B cell (primary cell): ENCODE data around the gene AGBL4. TPM values are rescaled to one million over a fixed set of nuclear protein-coding genes. Genes with fewer than 3 reads are reported as not detected.

Experiments used
- ATAC-seq: fragments of 200-7000 bp; cut with Tn5 transposase; one replicate; pipeline ENCODE4 v1.10.0; 2021; ENCODE audit warnings: low read depth, mild to moderate bottlenecking, moderate number of reproducible peaks, moderate library complexity
- CTCF ChIA-PET: fragments of 350-600 bp; sonication (Branson Sonifier 250); formaldehyde crosslinking; loops from one replicate; lab custom pipeline; 2021; ENCODE audit warnings: antibody characterized with exemption, inconsistent platforms; lab: Charles Lee
- POLR2A ChIA-PET: fragments of 350-600 bp; sonication (Branson Sonifier 250); formaldehyde crosslinking; loops from one replicate; lab custom pipeline; 2021; ENCODE audit warnings: antibody characterized with exemption; lab: Charles Lee
- DNase-seq: peaks from one replicate; pipeline ENCODE4 v3.0.0; 2013
- H2AFZ ChIP-seq: 2 replicates; pipeline ENCODE4 v1.6.1; 2012; ENCODE audit warnings: mild to moderate bottlenecking, low read depth, low read length; ENCODE audit not compliant: insufficient read depth, poor library complexity, severe bottlenecking
- H3K27ac ChIP-seq, 2 donors: 1 replicate in 1 of 2; 2 replicates in 1 of 2; pipeline ENCODE4 v1.5.1; 2012 to 2013; ENCODE audit warnings: low read length in 2 of 2, mild to moderate bottlenecking in 2 of 2, moderate library complexity in 1 of 2
- H3K27me3 ChIP-seq, 4 experiments: fragments of 200-600 bp in 1 of 4; sonication (generic) in 1 of 4; replicated peaks in 1 of 4; 1 replicate in 2 of 4; 2 replicates in 2 of 4; pipeline versions ENCODE4 v1.6.1 to v1.7.0; 2013 to 2016; ENCODE audit warnings: low read length in 3 of 4, mild to moderate bottlenecking in 2 of 4, mixed read lengths in 1 of 4, moderate library complexity in 1 of 4; ENCODE audit not compliant: insufficient read depth in 4 of 4, control insufficient read depth in 3 of 4; ENCODE audit errors: control extremely low read depth in 1 of 4
- H3K36me3 ChIP-seq, 2 experiments: replicated peaks in 1 of 2; 1 replicate in 1 of 2; 2 replicates in 1 of 2; pipeline versions ENCODE4 v1.6.1 to v1.7.1; 2013; ENCODE audit warnings: low read length in 1 of 2; ENCODE audit not compliant: insufficient read depth in 2 of 2, control insufficient read depth in 1 of 2; ENCODE audit errors: control extremely low read depth in 1 of 2, extremely low read depth in 1 of 2
- H3K4me1 ChIP-seq, 2 donors: fragments of 200-600 bp in 1 of 2; sonication (generic) in 1 of 2; 1 replicate in 1 of 2; 2 replicates in 1 of 2; pipeline versions ENCODE4 v1.5.1 to v1.6.1; 2013 to 2017; ENCODE audit warnings: low read length in 2 of 2; ENCODE audit not compliant: control insufficient read depth in 2 of 2, insufficient read depth in 2 of 2
- H3K4me2 ChIP-seq: replicated peaks from 2 replicates; pipeline ENCODE3; 2012; ENCODE audit warnings: mild to moderate bottlenecking, low read depth, low read length; ENCODE audit not compliant: poor library complexity, severe bottlenecking
- H3K4me3 ChIP-seq, 5 experiments: fragments of 200-600 bp in 1 of 5; sonication (generic) in 1 of 5; 1 replicate in 3 of 5; 2 replicates in 2 of 5; pipeline versions ENCODE4 v1.5.1 to v1.7.0; 2011 to 2016; ENCODE audit warnings: low read length in 4 of 5, mild to moderate bottlenecking in 4 of 5, low read depth in 2 of 5, control low read depth in 1 of 5, moderate library complexity in 1 of 5; ENCODE audit not compliant: insufficient read depth in 1 of 5; ENCODE audit errors: control extremely low read depth in 1 of 5, extremely low read depth in 1 of 5
- H3K79me2 ChIP-seq: fragments of 200-600 bp; sonication (generic); one replicate; pipeline ENCODE4 v1.6.0; 2016; ENCODE audit warnings: low read length; ENCODE audit not compliant: control insufficient read depth, insufficient read depth
- H3K9ac ChIP-seq: fragments of 200-600 bp; sonication (generic); 2 replicates; pipeline ENCODE4 v1.6.1; 2017; ENCODE audit warnings: mild to moderate bottlenecking, low read length, moderate library complexity
- H3K9me3 ChIP-seq, 3 donors: one replicate each; pipeline versions ENCODE4 v1.6.1 to v1.7.1; 2013; ENCODE audit warnings: low read length in 2 of 3; ENCODE audit not compliant: control insufficient read depth in 2 of 3, insufficient read depth in 1 of 3; ENCODE audit errors: control extremely low read depth in 1 of 3
- H4K20me1 ChIP-seq: 2 replicates; pipeline ENCODE4 v1.6.0; 2012; ENCODE audit warnings: mild to moderate bottlenecking, low read length; ENCODE audit not compliant: insufficient read depth, control insufficient read depth, poor library complexity, severe bottlenecking
- H3K27ac Mint-ChIP-seq: one replicate; pipeline ENCODE4 v1.8.0; 2021; ENCODE audit warnings: mixed read lengths
- H3K27me3 Mint-ChIP-seq: one replicate; pipeline ENCODE4 v1.8.0; 2021; ENCODE audit warnings: mixed read lengths
- H3K4me1 Mint-ChIP-seq: one replicate; pipeline ENCODE4 v1.8.0; 2021; ENCODE audit warnings: mixed read lengths
- H3K4me3 Mint-ChIP-seq: one replicate; pipeline ENCODE4 v1.8.0; 2021; ENCODE audit warnings: mixed read lengths
- H3K9me3 Mint-ChIP-seq: one replicate; pipeline ENCODE4 v1.8.0; 2022; ENCODE audit warnings: mixed read lengths; ENCODE audit not compliant: insufficient read depth
- EZH2 ChIP-seq: IDR thresholded peaks from 2 replicates; pipeline ENCODE4 v1.6.1; 2012; ENCODE audit warnings: borderline replicate concordance, low read depth, mild to moderate bottlenecking, moderate library complexity, low read length; ENCODE audit not compliant: insufficient read depth, poor library complexity, severe bottlenecking
- WGBS: methylation state at CpG from one replicate; pipeline ENCODE4 v1.1.5; 2013; ENCODE audit warnings: missing lambda C conversion rate; ENCODE audit not compliant: insufficient coverage; 5-methylcytosine and 5-hydroxymethylcytosine counted together
- intact Hi-C: fragments of 100-400 bp; cut with micrococcal nuclease; formaldehyde crosslinking; loops from one replicate; pipeline ENCODE4 v1.10.0; 2022
- polyA plus RNA-seq: library from polyadenylated mRNA; depleted of rRNA; stranded (reverse); fragments of >200 nt; gene quantifications from 2 replicates; pipeline ENCODE4 v1.2.3, GENCODE V29; 2012
- total RNA-seq, 2 donors: library from RNA; stranded (reverse); fragments of 120-200 nt in 1 of 2; gene quantifications; 1 replicate in 1 of 2; 2 replicates in 1 of 2; pipeline versions ENCODE4 v1.2.3 to v1.2.4, GENCODE V29; 2013 to 2022
- TF ChIP-seq, protein P1 (sequence below): fragments of 200-600 bp; IDR thresholded peaks from one replicate; pipeline ENCODE4 v1.8.0; 2022; ENCODE audit warnings: antibody characterized with exemption, mild to moderate bottlenecking

The AGBL4 gene
- total and polyA plus RNA-seq, 2 donors (not counting 1 experiment from before 2014, with no cell fraction given) = 0.07 to 0.12 TPM

DNA sequence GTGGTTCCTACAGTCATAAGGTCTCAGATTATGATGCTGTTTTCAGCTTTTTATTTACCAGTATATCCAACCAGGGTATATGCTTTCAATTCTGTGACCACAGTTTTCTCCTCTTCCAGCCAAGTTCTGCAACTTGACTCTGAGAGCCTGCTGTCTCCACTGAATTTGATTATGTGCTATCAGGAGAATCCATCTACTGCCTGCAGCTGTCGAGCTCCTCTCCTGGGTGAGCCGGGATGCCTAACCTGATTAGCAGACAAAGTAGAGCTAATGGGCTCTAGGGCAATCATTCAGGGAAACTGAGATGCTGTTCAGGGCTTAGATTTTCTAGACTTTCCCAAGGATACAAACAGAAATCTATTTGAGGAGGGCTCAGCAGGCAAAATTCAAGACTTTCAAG, 975.6 kb downstream of the AGBL4 start:
- no peak for DNase-seq
- ATAC-seq = no peak
- H3K9me3 ChIP-seq = no peaks in the 10 kb centered on the region
- H4K20me1 ChIP-seq = no peaks in the 10 kb centered on the region
- no peaks in the 10 kb centered on the region for H3K79me2 ChIP-seq
- ChIA-PET CTCF (no interaction called here), POLR2A (no interaction called here)
- H3K4me1 ChIP-seq = no peaks in the 10 kb centered on the region
- H3K27me3 Mint-ChIP-seq = peaks cover 11% of the 10 kb centered on the region
- no peak overlapping the region for H3K4me3 Mint-ChIP-seq
- H3K27me3 ChIP-seq = no peaks in the 10 kb centered on the region
- no peaks in the 10 kb centered on the region for H3K36me3 ChIP-seq
- WGBS = 88% methylated on average over 2 of the region's 2 CpGs
- no peak overlapping the region for H3K27ac ChIP-seq
- H3K4me1 Mint-ChIP-seq = no peaks in the 10 kb centered on the region
- H3K9me3 Mint-ChIP-seq = no peaks in the 10 kb centered on the region
- H3K4me2 ChIP-seq = no peak overlapping the region
- intact Hi-C loops = no loop called here
- H3K27ac Mint-ChIP-seq = no peak overlapping the region
- no peak overlapping the region for H3K9ac ChIP-seq
- H2AFZ ChIP-seq = no peak overlapping the region
- no peak for TF ChIP-seq EZH2
- TF ChIP-seq, protein P1, sequence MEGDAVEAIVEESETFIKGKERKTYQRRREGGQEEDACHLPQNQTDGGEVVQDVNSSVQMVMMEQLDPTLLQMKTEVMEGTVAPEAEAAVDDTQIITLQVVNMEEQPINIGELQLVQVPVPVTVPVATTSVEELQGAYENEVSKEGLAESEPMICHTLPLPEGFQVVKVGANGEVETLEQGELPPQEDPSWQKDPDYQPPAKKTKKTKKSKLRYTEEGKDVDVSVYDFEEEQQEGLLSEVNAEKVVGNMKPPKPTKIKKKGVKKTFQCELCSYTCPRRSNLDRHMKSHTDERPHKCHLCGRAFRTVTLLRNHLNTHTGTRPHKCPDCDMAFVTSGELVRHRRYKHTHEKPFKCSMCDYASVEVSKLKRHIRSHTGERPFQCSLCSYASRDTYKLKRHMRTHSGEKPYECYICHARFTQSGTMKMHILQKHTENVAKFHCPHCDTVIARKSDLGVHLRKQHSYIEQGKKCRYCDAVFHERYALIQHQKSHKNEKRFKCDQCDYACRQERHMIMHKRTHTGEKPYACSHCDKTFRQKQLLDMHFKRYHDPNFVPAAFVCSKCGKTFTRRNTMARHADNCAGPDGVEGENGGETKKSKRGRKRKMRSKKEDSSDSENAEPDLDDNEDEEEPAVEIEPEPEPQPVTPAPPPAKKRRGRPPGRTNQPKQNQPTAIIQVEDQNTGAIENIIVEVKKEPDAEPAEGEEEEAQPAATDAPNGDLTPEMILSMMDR = no peak
- H3K4me3 ChIP-seq = no peak overlapping the region

DNA sequence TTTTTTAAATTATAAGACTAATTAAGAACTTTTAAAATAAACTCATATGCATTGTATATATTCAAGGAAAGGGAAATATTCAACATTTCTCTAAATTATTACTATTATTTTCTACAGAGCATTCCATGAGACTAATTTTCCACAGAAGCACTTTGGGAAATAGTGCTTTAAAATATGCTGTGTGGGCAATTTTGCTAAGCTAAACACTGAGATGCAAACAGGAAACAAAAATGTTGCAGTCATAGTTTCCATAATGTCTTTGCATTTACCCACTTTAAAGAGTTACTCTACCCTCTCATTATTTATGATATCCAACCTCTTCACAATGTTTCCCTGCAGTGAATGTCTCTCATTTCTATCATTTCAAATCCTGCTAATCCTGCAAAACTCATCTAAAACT, 977.4 kb downstream of the AGBL4 start:
- H3K4me3 ChIP-seq = no peak overlapping the region
- no peak overlapping the region for H3K4me2 ChIP-seq
- DNase-seq (no peak), ATAC-seq (no peak)
- ChIA-PET POLR2A (no interaction called here), CTCF (no interaction called here)
- H3K27ac ChIP-seq = no peak overlapping the region
- no peaks in the 10 kb centered on the region for H4K20me1 ChIP-seq
- Mint-ChIP-seq H3K27me3 (no peaks in the 10 kb centered on the region), H3K4me1 (no peaks in the 10 kb centered on the region), H3K4me3 (no peak overlapping the region), H3K9me3 (no peaks in the 10 kb centered on the region), H3K27ac (no peak overlapping the region)
- no peaks in the 10 kb centered on the region for H3K79me2 ChIP-seq
- no peaks in the 10 kb centered on the region for H3K27me3 ChIP-seq
- no peak overlapping the region for H3K9ac ChIP-seq
- H3K9me3 ChIP-seq = no peaks in the 10 kb centered on the region
- no peak overlapping the region for H2AFZ ChIP-seq
- H3K36me3 ChIP-seq = no peaks in the 10 kb centered on the region
- no peaks in the 10 kb centered on the region for H3K4me1 ChIP-seq
- no peak for TF ChIP-seq EZH2
- TF ChIP-seq, protein P1 = no peak
- intact Hi-C loops = no loop called here
